HUDEP-2 (cell line): ENCODE results near the gene SLC22A2.

ENCODE experiments used
- DNase-seq, 76 experiments: peaks; one replicate each; lab custom pipeline; 2025; ENCODE audit not compliant: unreplicated experiment in 76 of 76; lab: John Stamatoyannopoulos, UW

Gene SLC22A2

GRCh38 chr6:160274871-160275510 lies 16.4 kb upstream of the SLC22A2 start:
- DNase-seq: no peak

- DNase-seq: no peak
These were observed 15.1 kb upstream of the SLC22A2 start for GRCh38 chr6:160273750-160274149.

DNA sequence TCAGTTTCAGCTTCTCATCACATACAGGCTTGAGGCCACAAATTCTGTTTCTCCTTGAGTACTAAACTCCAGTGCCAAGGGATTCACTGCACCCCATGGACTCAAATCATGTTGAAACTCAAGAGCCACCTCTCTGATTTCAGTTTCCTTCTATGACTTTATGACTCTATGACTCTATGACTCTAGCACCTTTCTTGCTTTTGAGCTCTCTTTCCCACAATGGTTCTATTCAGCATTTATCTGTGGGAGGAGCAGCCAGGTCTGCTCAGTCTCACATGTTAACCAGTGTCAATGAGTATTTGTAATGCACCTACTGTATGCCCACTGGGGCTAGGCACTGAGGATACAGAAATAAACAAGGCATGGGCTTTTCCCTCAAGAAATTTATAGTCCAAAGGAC lies 14.6 kb upstream of the SLC22A2 start:
- DNase-seq: no peak

GRCh38 chr6:160272707-160273106 lies 14.1 kb upstream of the SLC22A2 start:
- DNase-seq: no peak

DNA sequence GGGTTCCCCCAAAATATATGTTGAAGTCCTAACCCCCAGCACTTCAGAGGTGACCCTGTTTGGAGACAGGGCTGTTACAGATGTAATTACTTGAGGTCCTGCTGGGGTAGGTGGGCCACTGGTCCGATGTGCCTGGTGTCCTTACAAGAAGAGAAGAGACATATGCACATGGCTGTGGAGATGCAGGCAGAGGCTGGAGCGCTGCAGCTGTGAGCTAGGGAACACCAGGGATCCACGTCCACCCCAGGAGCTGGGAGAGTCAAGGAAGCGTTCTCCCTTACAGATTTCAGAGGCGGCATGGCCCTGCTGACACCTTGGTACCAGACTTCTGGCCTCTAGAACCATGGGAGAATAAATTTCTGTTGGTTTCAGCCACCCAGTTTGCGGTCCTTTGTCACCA lies 11.7 kb upstream of the SLC22A2 start:
- DNase-seq: no peak

DNA sequence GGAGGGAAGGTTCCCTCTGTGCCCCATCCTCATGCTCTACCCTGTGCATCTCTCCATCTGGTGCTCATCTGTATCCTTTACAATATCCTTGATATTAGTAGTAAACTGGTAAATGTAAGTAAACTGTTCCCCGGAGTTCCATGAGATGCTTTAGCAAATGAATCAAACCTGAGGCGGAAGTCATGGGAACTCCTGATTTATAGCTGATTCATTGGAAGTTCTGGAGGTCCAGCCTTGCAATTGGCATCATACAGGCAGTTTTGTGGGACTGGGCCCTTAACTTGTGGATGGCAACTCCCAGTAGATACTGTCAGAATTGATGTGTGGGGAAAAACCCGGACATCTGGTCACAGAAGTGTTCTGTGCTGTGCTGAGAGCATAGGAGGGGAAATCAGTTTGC lies 11.2 kb upstream of the SLC22A2 start:
- no peak for DNase-seq

DNA sequence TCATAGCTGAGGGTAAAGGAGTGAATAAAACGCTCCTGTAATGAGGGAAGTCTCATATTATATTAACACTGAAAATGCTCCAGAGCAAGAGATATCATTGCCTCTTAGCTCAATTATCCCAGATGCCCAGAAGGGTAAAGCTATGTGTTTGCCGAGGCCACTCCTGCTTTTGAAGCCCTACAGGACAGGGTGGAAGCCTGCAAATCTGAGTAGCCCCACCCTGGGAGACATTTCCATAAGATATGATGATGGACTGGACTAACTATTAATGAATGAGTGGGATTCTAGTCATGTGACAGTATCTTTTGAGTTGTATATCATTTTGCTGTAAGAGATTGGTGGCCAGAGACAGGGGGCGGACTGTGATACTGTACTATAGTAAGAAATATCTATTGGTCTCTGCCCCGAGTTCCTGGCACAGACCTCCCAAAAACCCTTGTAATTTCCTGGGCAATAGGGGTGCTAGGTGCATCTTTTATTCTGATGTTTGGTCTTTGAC lies 10.5 kb upstream of the SLC22A2 start:
- no peak for DNase-seq

DNA sequence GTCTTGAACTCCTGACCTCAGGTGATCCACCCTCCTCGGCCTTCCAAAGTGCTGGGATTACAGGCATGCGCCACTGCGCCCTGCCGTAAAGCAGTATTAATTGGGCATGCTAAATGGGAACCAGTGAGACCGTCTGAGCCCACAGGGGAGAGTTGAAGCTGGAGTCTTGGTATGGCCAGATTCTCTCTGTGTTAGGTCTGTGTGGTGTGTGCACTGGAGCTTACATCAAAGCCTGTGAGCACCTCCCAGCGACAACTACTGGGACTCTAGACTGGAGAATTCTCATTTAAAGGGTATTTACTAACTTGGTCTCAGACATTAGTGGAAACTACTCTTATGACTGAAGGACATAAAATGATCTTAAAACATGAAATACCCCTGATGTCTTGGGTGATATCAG lies 8.5 kb upstream of the SLC22A2 start:
- DNase-seq: peak in 1 of 76 experiments; percentile 5

DNA sequence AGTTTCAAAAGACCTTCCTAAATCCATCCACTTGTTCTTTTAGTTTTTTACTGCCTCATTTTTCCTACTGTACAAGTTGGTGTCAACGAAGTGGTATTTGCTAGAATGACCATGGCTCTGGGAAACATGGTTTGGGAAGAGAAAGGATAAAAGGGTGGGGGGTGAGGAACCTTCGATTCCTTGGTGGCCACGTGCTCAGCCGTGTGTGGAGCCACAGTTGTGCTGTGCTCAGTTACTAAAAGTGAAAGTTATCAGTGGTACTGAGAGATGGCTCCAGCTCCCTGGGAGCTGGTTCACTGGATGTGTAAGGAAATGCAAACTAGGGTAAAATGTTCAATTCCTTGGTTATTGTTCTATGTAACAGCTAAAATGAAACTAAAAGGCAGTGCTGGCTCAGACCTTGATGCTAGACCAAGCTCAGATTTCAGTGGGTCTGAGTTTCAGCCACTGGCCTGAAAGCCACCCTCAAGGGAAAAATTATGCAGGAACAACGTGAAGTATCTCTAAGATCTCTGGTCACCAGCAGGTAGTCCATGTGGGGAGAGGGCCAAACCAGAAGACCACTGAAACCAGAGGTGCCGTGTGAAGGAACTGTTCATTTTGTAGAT lies 7.4 kb upstream of the SLC22A2 start:
- no peak for DNase-seq

- no peak for DNase-seq
These were observed 5.5 kb upstream of the SLC22A2 start for GRCh38 chr6:160264061-160264612.

GRCh38 chr6:160263196-160263939 lies 4.7 kb upstream of the SLC22A2 start:
- no peak for DNase-seq

GRCh38 chr6:160261991-160262680 lies 3.5 kb upstream of the SLC22A2 start:
- peak in 75 of 76 experiments; percentile 10 to 96 (median 77) for DNase-seq

DNA sequence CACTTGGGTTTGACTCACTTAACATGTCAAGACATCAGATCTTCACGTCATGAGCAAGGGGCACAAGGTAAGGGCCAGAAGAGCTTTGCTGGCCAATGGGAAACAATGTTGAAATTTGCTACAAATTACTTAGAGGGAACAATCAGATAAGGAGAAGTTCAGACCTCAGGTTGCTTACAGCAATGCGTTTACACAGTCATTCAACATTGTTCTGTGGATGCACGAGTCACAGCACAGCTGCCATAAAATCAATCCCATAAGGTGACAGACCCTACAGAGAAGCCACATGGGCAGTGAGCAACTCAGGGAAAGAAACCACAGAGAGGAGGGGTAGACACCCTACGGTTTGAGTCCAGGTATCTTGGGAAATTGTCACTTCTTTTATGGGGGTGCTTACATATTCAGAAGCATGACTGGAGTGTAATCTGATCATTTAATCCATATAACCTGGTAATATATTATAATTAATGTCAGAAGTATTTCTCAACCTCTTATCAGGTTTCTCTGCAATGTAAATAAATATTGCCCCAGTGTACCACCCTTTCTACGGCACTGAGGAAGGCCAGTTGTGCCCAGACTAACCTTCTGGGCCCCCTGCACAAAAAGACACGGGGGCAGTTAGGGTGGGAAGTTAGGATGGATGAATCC lies 2.3 kb upstream of the SLC22A2 start:
- DNase-seq: no peak

- DNase-seq: no peak
These were observed 1.7 kb upstream of the SLC22A2 start for GRCh38 chr6:160260367-160260766.

- DNase-seq: no peak
These were observed 977 bp upstream of the SLC22A2 start for GRCh38 chr6:160259598-160259997.

- DNase-seq: no peak
These were observed 463 bp upstream of the SLC22A2 start for GRCh38 chr6:160259143-160259425.

DNA sequence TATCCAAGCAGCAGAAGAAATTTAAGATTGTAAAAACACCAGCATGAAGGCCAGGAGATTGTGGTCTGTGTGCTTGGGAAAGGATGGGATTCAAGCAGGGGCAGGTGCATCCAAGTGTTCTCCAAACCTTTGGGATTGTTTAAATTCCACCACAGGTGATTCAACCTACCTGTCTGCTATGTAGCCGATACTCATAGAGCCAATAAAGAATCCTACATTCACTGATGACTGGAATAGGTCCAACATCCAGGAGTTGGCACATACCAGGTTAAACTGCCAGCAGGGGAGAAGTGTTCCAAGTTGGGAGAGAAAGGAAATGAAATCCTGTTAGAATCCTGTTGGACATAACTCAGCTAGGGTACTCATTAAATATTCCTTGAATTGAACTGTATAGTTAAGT lies 2.2 kb downstream of the SLC22A2 start:
- DNase-seq: no peak

- DNase-seq: no peak
These were observed 3.9 kb downstream of the SLC22A2 start for GRCh38 chr6:160254467-160255312.

DNA sequence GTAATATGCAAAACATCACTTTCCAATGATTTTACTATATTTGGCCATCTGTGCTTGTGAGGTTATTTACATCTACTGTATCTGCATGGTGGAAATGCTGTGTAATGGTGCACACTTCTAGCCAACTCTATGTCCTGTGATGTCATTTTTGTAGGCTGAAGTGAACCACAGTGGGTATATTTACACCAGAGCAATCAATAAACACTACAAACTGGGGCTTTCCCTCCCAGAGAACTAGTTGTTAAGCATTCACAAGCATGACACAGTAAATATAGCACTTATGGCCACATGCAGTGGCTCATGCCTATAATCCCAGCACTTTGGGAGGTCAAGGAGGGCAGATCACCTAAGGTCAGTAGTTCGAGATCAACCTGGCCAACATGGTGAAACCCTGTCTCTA lies 4.9 kb downstream of the SLC22A2 start:
- DNase-seq: no peak

DNA sequence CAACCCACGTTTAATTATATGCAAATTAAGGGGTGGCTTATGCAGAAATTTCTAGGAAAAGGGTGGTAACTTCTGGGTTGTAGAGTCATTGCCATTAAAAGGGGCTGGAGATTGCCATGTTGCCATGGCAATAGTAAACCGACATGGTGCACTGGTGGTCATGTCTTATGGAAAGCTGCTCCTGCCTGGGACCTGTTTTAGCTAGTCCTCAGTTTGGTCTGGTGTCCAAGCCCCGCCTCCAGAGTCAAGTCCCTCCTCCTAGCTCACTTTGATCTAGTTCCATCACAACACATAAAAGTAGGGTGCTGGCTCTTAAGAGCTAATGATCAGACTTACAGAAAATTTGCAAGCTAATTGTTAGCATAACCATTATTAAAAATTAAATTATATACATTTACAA lies 5.3 kb downstream of the SLC22A2 start:
- no peak for DNase-seq
